ENCODE results near the gene LRRTM1.

GRCh38 chr2:80280598-80280997 is 24.0 kb downstream of the LRRTM1 start:
- TF ChIP-seq CTCF (IDR thresholded peaks at IDR 0.05), result no peak
- TF ChIP-seq POLR2AphosphoS5 (IDR thresholded peaks at IDR 0.05; ENCODE audit: low read depth, low read length), result no peak

All from Panc1 (cell line).